C4-2B (cell line): Measurements from ENCODE around the gene LARP4.
"Not testable (repeated sequence)": the region's sequence is repeated elsewhere in the genome, so short reads cannot be mapped to it uniquely, and the experiment has no call there.

ENCODE experiments used
- H3K27ac ChIP-seq: fragments of 450-650 bp; 2 replicates; pipeline ENCODE4 v1.5.1; 2017
- CTCF ChIP-seq: fragments of 450-650 bp; conservative IDR thresholded peaks from 2 replicates; pipeline ENCODE4 v1.5.1; 2017; ENCODE audit warnings: mild to moderate bottlenecking
- ZFX ChIP-seq: fragments of 450-650 bp; IDR thresholded peaks from 2 replicates; pipeline ENCODE4 v1.6.1; 2017

The LARP4 gene

GRCh38 chr12:50419112-50419909 is 18.6 kb downstream of the LARP4 start:
- TF ChIP-seq CTCF (no peak), ZFX (no peak)
- H3K27ac ChIP-seq, result no peak overlapping the region

GRCh38 chr12:50422855-50423254 is 22.2 kb downstream of the LARP4 start:
- not testable (repeated sequence) for H3K27ac ChIP-seq

- not testable (repeated sequence) for H3K27ac ChIP-seq
Observed at GRCh38 chr12:50423342-50423741, 22.7 kb downstream of the LARP4 start.

GRCh38 chr12:50425589-50426258 is 25.0 kb downstream of the LARP4 start:
- no peak overlapping the region for H3K27ac ChIP-seq
- no peak for TF ChIP-seq CTCF
- TF ChIP-seq ZFX, result no peak

- not testable (repeated sequence) for H3K27ac ChIP-seq
Observed at GRCh38 chr12:50431656-50432055, 31.0 kb downstream of the LARP4 start.

- TF ChIP-seq CTCF (no peak), ZFX (no peak)
- H3K27ac ChIP-seq, result no peak overlapping the region
Observed at GRCh38 chr12:50440288-50440687, 39.6 kb downstream of the LARP4 start.

GRCh38 chr12:50441763-50442162 is 41.1 kb downstream of the LARP4 start:
- no peak overlapping the region for H3K27ac ChIP-seq
- TF ChIP-seq ZFX, result no peak
- no peak for TF ChIP-seq CTCF

GRCh38 chr12:50442178-50442908 is 41.7 kb downstream of the LARP4 start:
- H3K27ac ChIP-seq, result no peak overlapping the region
- TF ChIP-seq ZFX (no peak), CTCF (no peak)

- H3K27ac ChIP-seq, result not testable (repeated sequence)
Observed at GRCh38 chr12:50449671-50450070, 49.0 kb downstream of the LARP4 start.
